Neuronal stem cell (in vitro differentiated cells): Measurements from ENCODE around the gene SHLD3. TPM values are rescaled to one million over a fixed set of nuclear protein-coding genes. Genes with fewer than 3 reads are reported as not detected.
"Not testable (repeated sequence)": the region's sequence is repeated elsewhere in the genome, so short reads cannot be mapped to it uniquely, and the experiment has no call there.

ENCODE experiments used
- DNase-seq: peaks from one replicate; pipeline ENCODE4 v3.0.0-alpha.2; 2013; ENCODE audit warnings: low spot score
- H2AFZ ChIP-seq: one replicate; pipeline ENCODE4 v1.6.1; 2013; ENCODE audit warnings: mild to moderate bottlenecking, low read length, inconsistent platforms
- H2AK5ac ChIP-seq: 2 replicates; pipeline ENCODE4 v1.6.1; 2013; ENCODE audit warnings: low read depth, mild to moderate bottlenecking, inconsistent platforms, low read length, moderate library complexity, mixed read lengths
- H2BK120ac ChIP-seq: 2 replicates; pipeline ENCODE4 v1.6.1; 2013; ENCODE audit warnings: low read depth, mild to moderate bottlenecking, inconsistent platforms, low read length, moderate library complexity, mixed read lengths
- H2BK12ac ChIP-seq: one replicate; pipeline ENCODE4 v1.6.1; 2013; ENCODE audit warnings: low read length, inconsistent platforms
- H2BK15ac ChIP-seq: 2 replicates; pipeline ENCODE4 v1.6.1; 2013; ENCODE audit warnings: mild to moderate bottlenecking, low read length, inconsistent platforms, mixed read lengths
- H2BK5ac ChIP-seq: one replicate; pipeline ENCODE4 v1.6.1; 2013; ENCODE audit warnings: inconsistent platforms, mild to moderate bottlenecking, low read length, moderate library complexity
- H3K14ac ChIP-seq: one replicate; pipeline ENCODE4 v1.6.1; 2013; ENCODE audit warnings: low read length, inconsistent platforms
- H3K18ac ChIP-seq: 2 replicates; pipeline ENCODE4 v1.6.1; 2013; ENCODE audit warnings: low read length, inconsistent platforms
- H3K23ac ChIP-seq: 2 replicates; pipeline ENCODE4 v1.6.1; 2013; ENCODE audit warnings: low read depth, mild to moderate bottlenecking, mixed read lengths, low read length, inconsistent platforms; ENCODE audit not compliant: poor library complexity
- H3K27ac ChIP-seq: replicated peaks from 3 replicates; pipeline ENCODE4 v1.5.1; 2013; ENCODE audit warnings: low read length, inconsistent platforms
- H3K27me3 ChIP-seq, 3 experiments: 2 replicates each; pipeline ENCODE4 v1.6.1; 2013; ENCODE audit warnings: low read length in 3 of 3, mild to moderate bottlenecking in 2 of 3, inconsistent platforms in 1 of 3, low read depth in 1 of 3, mixed read lengths in 1 of 3, moderate library complexity in 1 of 3; ENCODE audit not compliant: control insufficient read depth in 3 of 3, insufficient read depth in 3 of 3
- H3K36me3 ChIP-seq, 2 donors: replicated peaks in 1 of 2; 2 replicates each; pipeline ENCODE4 v1.6.1; 2013; ENCODE audit warnings: low read length in 2 of 2; ENCODE audit not compliant: control insufficient read depth in 2 of 2, insufficient read depth in 2 of 2
- H3K4ac ChIP-seq: 2 replicates; pipeline ENCODE4 v1.6.1; 2013; ENCODE audit warnings: inconsistent platforms, mild to moderate bottlenecking, low read length, moderate library complexity
- H3K4me1 ChIP-seq, 2 donors: 1 replicate in 1 of 2; 2 replicates in 1 of 2; pipeline ENCODE4 v1.6.1; 2013; ENCODE audit warnings: low read length in 2 of 2, low read depth in 1 of 2; ENCODE audit not compliant: control insufficient read depth in 2 of 2, insufficient read depth in 1 of 2
- H3K4me2 ChIP-seq: one replicate; pipeline ENCODE4 v1.6.1; 2013; ENCODE audit warnings: mild to moderate bottlenecking, low read length, inconsistent platforms; ENCODE audit not compliant: insufficient read depth, poor library complexity, severe bottlenecking
- H3K4me3 ChIP-seq, 2 donors: 2 replicates each; pipeline ENCODE4 v1.5.1; 2013; ENCODE audit warnings: low read length in 2 of 2, mild to moderate bottlenecking in 2 of 2, inconsistent platforms in 1 of 2, moderate library complexity in 1 of 2
- H3K79me1 ChIP-seq: one replicate; pipeline ENCODE4 v1.6.1; 2013; ENCODE audit warnings: low read depth, mild to moderate bottlenecking, inconsistent platforms, low read length, moderate library complexity
- H3K9ac ChIP-seq: one replicate; pipeline ENCODE4 v1.6.1; 2013; ENCODE audit warnings: mild to moderate bottlenecking, low read depth, low read length, inconsistent platforms; ENCODE audit not compliant: poor library complexity
- H3K9me3 ChIP-seq, 2 donors: replicated peaks in 1 of 2; 2 replicates each; pipeline versions ENCODE3 to v1.6.1; 2013; ENCODE audit warnings: low read length in 2 of 2, mild to moderate bottlenecking in 2 of 2, inconsistent platforms in 1 of 2, low read depth in 1 of 2, mixed read lengths in 1 of 2, moderate library complexity in 1 of 2; ENCODE audit not compliant: control insufficient read depth in 2 of 2, insufficient read depth in 1 of 2
- H4K8ac ChIP-seq: one replicate; pipeline ENCODE4 v1.6.1; 2013; ENCODE audit warnings: low read depth, mild to moderate bottlenecking, inconsistent platforms, low read length, moderate library complexity
- H4K91ac ChIP-seq: one replicate; pipeline ENCODE4 v1.6.1; 2013; ENCODE audit warnings: low read length, low read depth, mild to moderate bottlenecking, inconsistent platforms; ENCODE audit not compliant: poor library complexity
- WGBS, 2 donors: extraction: QIAGEN DNeasy Blood & Tissue Kit; methylation state at CpG; one replicate each; pipeline ENCODE4 v1.1.7; 2013; ENCODE audit warnings: missing lambda C conversion rate in 2 of 2, mixed read lengths in 1 of 2; ENCODE audit not compliant: insufficient read length in 2 of 2, insufficient replicate concordance in 1 of 2; ENCODE audit errors: extremely low coverage in 2 of 2; 5-methylcytosine and 5-hydroxymethylcytosine counted together
- small RNA-seq: library from polyadenylated mRNA; stranded (forward); fragments of <200 nt; extraction: miRNeasy Mini kit (QIAGEN cat#:217004); gene quantifications from one replicate; pipeline ENCODE3, GENCODE V24; 2013; ENCODE audit not compliant: insufficient read depth

Gene SHLD3

GRCh38 chr5:65674749-65675148 is 49.9 kb downstream of the SHLD3 start:
- no peak for DNase-seq
- H3K79me1 ChIP-seq = peaks cover 1% of the 10 kb centered on the region
- H3K23ac ChIP-seq = no peak overlapping the region
- no peak overlapping the region for H3K4ac ChIP-seq
- H3K4me3 ChIP-seq = no peak overlapping the region
- H2BK5ac ChIP-seq = no peak overlapping the region
- H2AFZ ChIP-seq = no peak overlapping the region
- H3K9ac ChIP-seq = no peak overlapping the region
- H3K27ac ChIP-seq = no peak overlapping the region
- peaks cover 0 to 41% of the 10 kb centered on the region in 2 donors for H3K36me3 ChIP-seq
- no peaks in the 10 kb centered on the region for H3K4me1 ChIP-seq
- H2BK15ac ChIP-seq = no peak overlapping the region
- H3K27me3 ChIP-seq = no peaks in the 10 kb centered on the region
- no peak overlapping the region for H2BK120ac ChIP-seq
- H2BK12ac ChIP-seq = no peak overlapping the region
- H3K9me3 ChIP-seq = no peaks in the 10 kb centered on the region
- H3K14ac ChIP-seq = no peak overlapping the region
- H3K18ac ChIP-seq = no peak overlapping the region
- no peak overlapping the region for H2AK5ac ChIP-seq
- H4K8ac ChIP-seq = no peak overlapping the region
- no peak overlapping the region for H3K4me2 ChIP-seq
- no peak overlapping the region for H4K91ac ChIP-seq

- not testable (repeated sequence) for H2BK15ac ChIP-seq, H3K9me3 ChIP-seq, H3K27me3 ChIP-seq, H4K8ac ChIP-seq, H4K91ac ChIP-seq, DNase-seq, H2AK5ac ChIP-seq, H3K4me2 ChIP-seq, H3K9ac ChIP-seq, H3K4me3 ChIP-seq, H3K79me1 ChIP-seq, H3K23ac ChIP-seq, H2BK120ac ChIP-seq, H3K4ac ChIP-seq, H2AFZ ChIP-seq, H2BK5ac ChIP-seq, H2BK12ac ChIP-seq, H3K18ac ChIP-seq, H3K14ac ChIP-seq, H3K27ac ChIP-seq, H3K4me1 ChIP-seq
- WGBS, 2 donors = no CpG with 5 or more reads among the region's 3 CpGs
- peaks cover 0 to 39% of the 10 kb centered on the region in 2 donors for H3K36me3 ChIP-seq
These were observed 51.2 kb downstream of the SHLD3 start for GRCh38 chr5:65676056-65676455.

Small RNA genes lying within 50 kb of the gene (small RNA-seq; reads per million reads assigned to genes)
- gene RNU6-540P = not detected
